ENCODE data around the gene ATF6. TPM values are rescaled to one million over a fixed set of nuclear protein-coding genes. Genes with fewer than 3 reads are reported as not detected.

ATF6 gene
- total RNA-seq, 2 donors from 2014 or later, result 14.4 to 19.8 TPM

DNA sequence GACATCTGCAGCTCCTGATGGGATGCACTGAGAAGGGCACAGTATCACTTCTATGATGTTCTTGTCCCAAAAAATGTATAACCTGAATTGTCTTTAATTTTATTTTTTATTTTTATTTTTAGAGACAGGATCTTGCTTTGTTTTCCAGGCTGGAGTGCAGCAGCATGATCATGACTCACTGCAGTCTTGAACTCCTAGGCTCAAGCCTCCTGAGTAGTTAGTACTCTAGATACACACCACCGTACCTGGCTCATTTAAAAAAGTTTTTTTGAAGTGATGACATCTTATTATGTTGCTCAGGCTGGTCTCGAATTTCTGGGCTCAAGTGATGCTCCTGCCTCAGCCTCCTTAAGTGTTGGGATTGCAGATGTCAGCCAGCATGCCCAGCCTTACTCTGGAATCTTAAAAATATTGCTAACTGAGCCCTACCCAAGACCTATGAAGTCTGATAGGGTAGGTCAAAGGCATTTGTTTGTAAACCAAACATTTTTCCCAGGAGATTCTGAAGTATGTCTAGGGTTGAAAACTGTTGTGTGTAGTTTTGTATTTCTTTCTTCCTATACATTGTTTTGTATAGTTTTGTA, 68.9 kb downstream of the ATF6 start:
- no peak overlapping the region for H3K4me3 ChIP-seq (ENCODE audit: low read length)
- no peak overlapping the region for H3K27ac ChIP-seq (ENCODE audit: low read depth, low read length)
- 80 to 100% methylated on average over 2 of the region's 2 CpGs for WGBS, 2 experiments (ENCODE audit: insufficient coverage in 1 of 2, insufficient read length in 1 of 2)
- no peaks in the 10 kb centered on the region for H3K27me3 ChIP-seq (ENCODE audit: control insufficient read depth, insufficient read depth, low read length, poor library complexity, severe bottlenecking)
- H3K4me1 ChIP-seq (ENCODE audit: control insufficient read depth, insufficient read depth, low read length), result no peaks in the 10 kb centered on the region
- no peak for DNase-seq
- H3K27ac Mint-ChIP-seq, result no peak overlapping the region
- peaks cover 16% of the 10 kb centered on the region for H3K36me3 Mint-ChIP-seq (ENCODE audit: low read depth)
- no peaks in the 10 kb centered on the region for H3K27me3 Mint-ChIP-seq (ENCODE audit: insufficient read depth)
- TF ChIP-seq, protein P1, sequence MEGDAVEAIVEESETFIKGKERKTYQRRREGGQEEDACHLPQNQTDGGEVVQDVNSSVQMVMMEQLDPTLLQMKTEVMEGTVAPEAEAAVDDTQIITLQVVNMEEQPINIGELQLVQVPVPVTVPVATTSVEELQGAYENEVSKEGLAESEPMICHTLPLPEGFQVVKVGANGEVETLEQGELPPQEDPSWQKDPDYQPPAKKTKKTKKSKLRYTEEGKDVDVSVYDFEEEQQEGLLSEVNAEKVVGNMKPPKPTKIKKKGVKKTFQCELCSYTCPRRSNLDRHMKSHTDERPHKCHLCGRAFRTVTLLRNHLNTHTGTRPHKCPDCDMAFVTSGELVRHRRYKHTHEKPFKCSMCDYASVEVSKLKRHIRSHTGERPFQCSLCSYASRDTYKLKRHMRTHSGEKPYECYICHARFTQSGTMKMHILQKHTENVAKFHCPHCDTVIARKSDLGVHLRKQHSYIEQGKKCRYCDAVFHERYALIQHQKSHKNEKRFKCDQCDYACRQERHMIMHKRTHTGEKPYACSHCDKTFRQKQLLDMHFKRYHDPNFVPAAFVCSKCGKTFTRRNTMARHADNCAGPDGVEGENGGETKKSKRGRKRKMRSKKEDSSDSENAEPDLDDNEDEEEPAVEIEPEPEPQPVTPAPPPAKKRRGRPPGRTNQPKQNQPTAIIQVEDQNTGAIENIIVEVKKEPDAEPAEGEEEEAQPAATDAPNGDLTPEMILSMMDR (conservative IDR thresholded peaks at IDR 0.05), result no peak
- peaks cover 7% of the 10 kb centered on the region for H3K4me1 Mint-ChIP-seq
- H3K36me3 ChIP-seq (ENCODE audit: control insufficient read depth, insufficient read depth, low read length), result no peaks in the 10 kb centered on the region
- no peak overlapping the region for H3K9ac ChIP-seq (ENCODE audit: extremely low read depth, low read length, poor library complexity, severe bottlenecking)
- peaks cover 37% of the 10 kb centered on the region for H3K9me3 Mint-ChIP-seq
- H3K9me3 ChIP-seq (ENCODE audit: control insufficient read depth, low read length), result no peaks in the 10 kb centered on the region
- no peak overlapping the region for H3K4me3 Mint-ChIP-seq

DNA sequence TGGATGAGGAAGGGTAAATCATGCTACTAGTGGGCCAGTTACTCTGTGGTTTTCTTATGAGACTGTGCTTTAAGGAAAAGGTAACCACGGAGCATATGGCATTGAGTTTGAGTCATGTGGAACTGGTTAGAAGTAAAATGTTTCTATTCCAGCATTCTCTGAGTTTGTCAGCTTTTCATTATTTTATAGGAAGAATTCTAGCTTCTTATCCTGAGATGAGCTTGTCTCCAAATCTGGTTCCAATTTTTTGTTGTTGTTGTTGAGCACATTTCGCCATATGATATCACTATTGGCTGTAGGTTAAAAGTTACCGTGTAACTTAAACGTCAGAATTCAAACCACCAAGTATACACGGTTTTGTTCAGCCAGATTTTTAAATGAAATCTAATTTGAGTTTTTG, 69.9 kb downstream of the ATF6 start:
- Histone ChIP-seq H3K9ac (ENCODE audit: extremely low read depth, low read length, poor library complexity, severe bottlenecking) (no peak overlapping the region), H3K4me1 (ENCODE audit: control insufficient read depth, insufficient read depth, low read length) (no peaks in the 10 kb centered on the region), H3K4me3 (ENCODE audit: low read length) (no peak overlapping the region), H3K27ac (ENCODE audit: low read depth, low read length) (no peak overlapping the region), H3K27me3 (ENCODE audit: control insufficient read depth, insufficient read depth, low read length, poor library complexity, severe bottlenecking) (no peaks in the 10 kb centered on the region), H3K9me3 (ENCODE audit: control insufficient read depth, low read length) (no peaks in the 10 kb centered on the region), H3K36me3 (ENCODE audit: control insufficient read depth, insufficient read depth, low read length) (no peaks in the 10 kb centered on the region)
- peaks cover 9% of the 10 kb centered on the region for H3K36me3 Mint-ChIP-seq (ENCODE audit: low read depth)
- TF ChIP-seq, protein P1 (conservative IDR thresholded peaks at IDR 0.05), result no peak
- WGBS, 2 experiments (ENCODE audit: insufficient coverage in 1 of 2, insufficient read length in 1 of 2), result 95 to 100% methylated on average over 5 of the region's 5 CpGs
- no peak overlapping the region for H3K27ac Mint-ChIP-seq
- peaks cover 31% of the 10 kb centered on the region for H3K9me3 Mint-ChIP-seq
- H3K4me3 Mint-ChIP-seq, result no peak overlapping the region
- DNase-seq, result no peak
- H3K4me1 Mint-ChIP-seq, result peaks cover 7% of the 10 kb centered on the region
- H3K27me3 Mint-ChIP-seq (ENCODE audit: insufficient read depth), result no peaks in the 10 kb centered on the region

DNA sequence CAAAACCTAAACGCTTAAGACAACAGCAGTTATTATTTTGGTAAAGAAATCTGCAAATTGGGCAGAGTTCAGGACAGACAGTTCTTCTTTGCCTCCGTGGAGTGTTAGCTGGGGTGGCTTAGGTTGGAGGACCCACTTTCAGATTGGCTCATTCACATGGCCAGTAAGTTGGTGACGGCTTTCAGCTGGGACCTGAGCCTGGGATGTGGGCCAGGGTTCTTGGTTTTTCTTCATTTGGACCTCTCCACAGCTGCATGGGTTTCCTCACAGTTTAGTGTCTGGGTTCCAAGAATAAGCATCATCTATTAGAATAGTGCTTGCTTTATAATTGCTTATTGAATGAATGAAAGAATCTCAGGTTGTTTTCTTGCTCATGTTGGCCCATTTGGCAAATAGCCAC, 72.2 kb downstream of the ATF6 start:
- 96 to 100% methylated on average over 1 to 3 of the region's 3 CpGs for WGBS, 2 experiments (ENCODE audit: insufficient coverage in 1 of 2, insufficient read length in 1 of 2)
- H3K4me3 ChIP-seq (ENCODE audit: low read length), result no peak overlapping the region
- DNase-seq, result no peak
- H3K9ac ChIP-seq (ENCODE audit: extremely low read depth, low read length, poor library complexity, severe bottlenecking), result no peak overlapping the region
- H3K36me3 ChIP-seq (ENCODE audit: control insufficient read depth, insufficient read depth, low read length), result no peaks in the 10 kb centered on the region
- Mint-ChIP-seq H3K36me3 (ENCODE audit: low read depth) (peaks cover 14% of the 10 kb centered on the region), H3K27me3 (ENCODE audit: insufficient read depth) (no peaks in the 10 kb centered on the region), H3K27ac (no peak overlapping the region), H3K4me3 (no peak overlapping the region), H3K4me1 (peaks cover 7% of the 10 kb centered on the region), H3K9me3 (peaks cover 12% of the 10 kb centered on the region)
- no peak overlapping the region for H3K27ac ChIP-seq (ENCODE audit: low read depth, low read length)
- H3K4me1 ChIP-seq (ENCODE audit: control insufficient read depth, insufficient read depth, low read length), result no peaks in the 10 kb centered on the region
- no peaks in the 10 kb centered on the region for H3K9me3 ChIP-seq (ENCODE audit: control insufficient read depth, low read length)
- TF ChIP-seq, protein P1 (conservative IDR thresholded peaks at IDR 0.05), result no peak
- H3K27me3 ChIP-seq (ENCODE audit: control insufficient read depth, insufficient read depth, low read length, poor library complexity, severe bottlenecking), result no peaks in the 10 kb centered on the region
